ENCODE results near the gene AP3S2. TPM values are rescaled to one million over a fixed set of nuclear protein-coding genes. Genes with fewer than 3 reads are reported as not detected.
"Not testable (repeated sequence)": the region's sequence is repeated elsewhere in the genome, so short reads cannot be mapped to it uniquely, and the experiment has no call there.

The AP3S2 gene
- total and polyA plus RNA-seq, 2 of the 13 experiments (the other 11 are each of a cell fraction or from before 2014, with no cell fraction given): 17.6 to 44.4 TPM

DNA sequence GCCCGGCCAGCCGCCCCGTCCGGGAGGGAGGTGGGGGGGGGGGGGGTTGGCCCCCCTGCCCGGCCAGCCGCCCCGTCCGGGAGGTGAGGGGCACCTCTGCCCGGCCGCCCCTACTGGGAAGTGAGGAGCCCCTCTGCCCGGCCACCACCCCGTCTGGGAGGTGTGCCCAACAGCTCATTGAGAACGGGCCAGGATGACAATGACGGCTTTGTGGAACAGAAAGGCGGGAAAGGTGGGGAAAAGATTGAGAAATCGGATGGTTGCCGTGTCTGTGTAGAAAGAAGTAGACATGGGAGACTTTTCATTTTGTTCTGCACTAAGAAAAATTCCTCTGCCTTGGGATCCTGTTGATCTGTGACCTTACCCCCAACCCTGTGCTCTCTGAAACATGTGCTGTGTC, 38.9 kb downstream of the AP3S2 start:
- POLR2A ChIA-PET; H3K9ac ChIP-seq (ENCODE audit: insufficient read depth, low read depth, low read length); in situ Hi-C loops (cut with HindIII; ENCODE audit: extremely low pct_ligation_motif_present, low pct_unique_long_range_greater_than_20kb); H3K4me2 ChIP-seq (ENCODE audit: low read depth, low read length); H3K36me3 ChIP-seq (replicated peaks in 1 of 2; ENCODE audit: control insufficient read depth in 1 of 2, insufficient read depth in 2 of 2, low read length in 2 of 2); H3K79me2 ChIP-seq (ENCODE audit: insufficient read depth, low read length); BruUV-seq (replicated peaks); H2AFZ ChIP-seq (ENCODE audit: low read length); H3K9me3 ChIP-seq (ENCODE audit: low read length); H4K20me1 ChIP-seq (ENCODE audit: insufficient read depth, low read length); H3K4me3 ChIP-seq (replicated peaks in 1 of 3; ENCODE audit: insufficient read depth in 1 of 3, low read depth in 2 of 3, low read length in 3 of 3); H3K27ac ChIP-seq (ENCODE audit: extremely low read length, insufficient read depth, low read length); H3K27me3 ChIP-seq (ENCODE audit: control insufficient read depth in 1 of 2, insufficient read depth in 2 of 2, low read length in 2 of 2); FAIRE-seq; ATAC-seq; CTCF ChIA-PET (ENCODE audit: low intra/inter-chr PET ratio, low total read pairs); intact Hi-C loops (cut with micrococcal nuclease; ENCODE audit: unreplicated experiment); TF ChIP-seq SOX6, SOX13 (IDR thresholded peaks at IDR 0.05): not testable (repeated sequence)
- DNase-seq (ENCODE audit: low spot score): peak; percentile 36
- WGBS (ENCODE audit: low lambda C conversion rate): 25% methylated on average over 10 of the region's 17 CpGs
- H3K4me1 ChIP-seq (ENCODE audit: insufficient read depth, low read length): peaks cover 58% of the 10 kb centered on the region
- TF ChIP-seq SP5 (CRISPR knock-in tag; IDR thresholded peaks at IDR 0.05; ENCODE audit: borderline replicate concordance, low read depth): peak; percentile 31; the same call in 1 of the 2 replicates
- TF ChIP-seq PATZ1 (CRISPR knock-in tag; IDR thresholded peaks at IDR 0.05): peak; percentile 49
- TF ChIP-seq TFDP2 (CRISPR knock-in tag; IDR thresholded peaks at IDR 0.05): peak; percentile 40; the same call in 1 of the 2 replicates
- TF ChIP-seq TFDP1 (CRISPR knock-in tag; IDR thresholded peaks at IDR 0.05; ENCODE audit: borderline replicate concordance): peak; percentile 56; the same call in 1 of the 2 replicates
- 0 out of 2 replicates have a peak, but pooled peaks have one; percentile 20 for TF ChIP-seq GATAD2A (CRISPR knock-in tag; IDR thresholded peaks at IDR 0.05)
- TF ChIP-seq SOX6 (CRISPR knock-in tag; IDR thresholded peaks at IDR 0.05): peak; percentile 66
- TF ChIP-seq BCL6 (CRISPR knock-in tag; IDR thresholded peaks at IDR 0.05): peak; percentile 15; the same call in 1 of the 2 replicates
- TF ChIP-seq CEBPG (CRISPR knock-in tag; IDR thresholded peaks at IDR 0.05): peak; percentile 39; the same call in 1 of the 2 replicates
- TF ChIP-seq SOX5 (CRISPR knock-in tag; IDR thresholded peaks at IDR 0.05; ENCODE audit: borderline replicate concordance): peak; percentile 17; the same call in 1 of the 2 replicates
- peak in 1 of 2 experiments; percentile 44; a peak in 2 of 4 replicates for TF ChIP-seq SOX13 (CRISPR knock-in tag; conservative IDR thresholded peaks at IDR 0.05 in 1 of 2, IDR thresholded peaks at IDR 0.05 in 1 of 2)

Data from HepG2 (cell line).